Activated T-helper 1 cell treated with anti-CD3 and anti-CD28 coated beads, Interleukin-12 subunit alpha, Interleukin-12 subunit beta, Interleukin-2, Interleukin-4 antibody, amounts not matched to agents 30 ng/mL and 10 ng/mL and 1 ng/mL, durations not matched to agents 14 hours and 24 hours and 36 hours (primary cell): ENCODE results near the gene GPA33. TPM values are rescaled to one million over a fixed set of nuclear protein-coding genes. Genes with fewer than 3 reads are reported as not detected.

Experiments used
- DNase-seq: peaks from one replicate; pipeline ENCODE4 v3.0.0; 2021; ENCODE audit warnings: low spot score
- H3K27ac Mint-ChIP-seq: one replicate; pipeline ENCODE4 v1.8.0; 2021; ENCODE audit warnings: mild to moderate bottlenecking, mixed read lengths
- H3K27me3 Mint-ChIP-seq: one replicate; pipeline ENCODE4 v1.8.0; 2022; ENCODE audit warnings: mild to moderate bottlenecking, moderate library complexity, mixed read lengths; ENCODE audit not compliant: insufficient read depth
- H3K36me3 Mint-ChIP-seq: one replicate; pipeline ENCODE4 v1.8.0; 2021; ENCODE audit warnings: low read depth, mixed read lengths
- H3K4me1 Mint-ChIP-seq: one replicate; pipeline ENCODE4 v1.8.0; 2021; ENCODE audit warnings: low read depth, mixed read lengths
- H3K4me3 Mint-ChIP-seq: one replicate; pipeline ENCODE4 v1.8.0; 2021; ENCODE audit warnings: mild to moderate bottlenecking, moderate library complexity, mixed read lengths
- H3K9me3 Mint-ChIP-seq: one replicate; pipeline ENCODE4 v1.8.0; 2021; ENCODE audit warnings: mixed read lengths
- intact Hi-C: fragments of 100-400 bp; cut with micrococcal nuclease; formaldehyde crosslinking; loops from one replicate; pipeline ENCODE4 v1.15.1; 2024
- total RNA-seq: library from RNA; stranded (reverse); gene quantifications from 2 replicates; pipeline ENCODE4 v1.2.3, GENCODE V29; 2022

Gene GPA33
- total RNA-seq, 1 donor from 2014 or later = 0.08 TPM

DNA sequence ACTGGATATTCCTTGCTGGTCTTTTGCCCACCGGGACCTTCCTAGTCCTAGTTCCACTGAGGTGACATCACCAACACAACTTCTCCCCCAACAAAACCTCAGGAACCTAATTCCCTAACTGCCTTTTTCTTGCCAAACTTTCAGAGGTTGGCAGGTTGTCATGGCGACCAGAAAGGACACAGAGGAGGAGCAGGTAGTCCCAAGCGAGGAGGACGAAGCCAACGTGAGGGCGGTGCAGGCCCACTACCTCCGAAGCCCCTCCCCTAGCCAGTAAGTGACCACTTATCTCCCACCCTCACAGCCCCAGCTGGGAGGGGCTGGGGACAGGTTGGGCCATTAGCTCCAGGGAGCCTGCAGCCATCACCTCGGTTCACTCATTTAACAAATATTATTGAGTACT is 4.5 kb upstream of the GPA33 start:
- no peak overlapping the region for H3K27ac Mint-ChIP-seq
- intact Hi-C loops = no loop called here
- no peaks in the 10 kb centered on the region for H3K27me3 Mint-ChIP-seq
- H3K4me1 Mint-ChIP-seq = peaks cover 10% of the 10 kb centered on the region
- no peaks in the 10 kb centered on the region for H3K36me3 Mint-ChIP-seq
- no peak overlapping the region for H3K4me3 Mint-ChIP-seq
- H3K9me3 Mint-ChIP-seq = peaks cover 4% of the 10 kb centered on the region
- no peak for DNase-seq

- no peak within 1 kb of the TSS for H3K27ac Mint-ChIP-seq
- no peak within 1 kb of the TSS for H3K4me3 Mint-ChIP-seq
- H3K27me3 Mint-ChIP-seq = no peaks in the 10 kb centered on the region
- H3K9me3 Mint-ChIP-seq = no peaks in the 10 kb centered on the region
- DNase-seq = no peak
- H3K4me1 Mint-ChIP-seq = peaks cover 10% of the 10 kb centered on the region
- no peaks in the 10 kb centered on the region for H3K36me3 Mint-ChIP-seq
- intact Hi-C loops = no loop called here
Measured at GRCh38 chr1:167093846-167094516, 3.8 kb upstream of the GPA33 start, which contains the start of gene STYXL2. TSS of gene STYXL2 (plus strand) at chr1:167094075. CDS start at chr1:167094850, 775 bp downstream.

GRCh38 chr1:167092653-167093052 is 2.5 kb upstream of the GPA33 start:
- no peaks in the 10 kb centered on the region for H3K9me3 Mint-ChIP-seq
- H3K27me3 Mint-ChIP-seq = no peaks in the 10 kb centered on the region
- no peak overlapping the region for H3K27ac Mint-ChIP-seq
- peaks cover 10% of the 10 kb centered on the region for H3K4me1 Mint-ChIP-seq
- DNase-seq = no peak
- intact Hi-C loops = no loop called here
- H3K36me3 Mint-ChIP-seq = no peaks in the 10 kb centered on the region
- no peak overlapping the region for H3K4me3 Mint-ChIP-seq

GRCh38 chr1:167089939-167090313 is 251 bp downstream of the GPA33 start:
- no peak for DNase-seq
- Mint-ChIP-seq H3K9me3 (no peaks in the 10 kb centered on the region), H3K27me3 (no peaks in the 10 kb centered on the region), H3K4me1 (peaks cover 10% of the 10 kb centered on the region), H3K27ac (peak overlapping the region; percentile 85), H3K4me3 (peak overlapping the region; percentile 34), H3K36me3 (no peaks in the 10 kb centered on the region)
- intact Hi-C loops = no loop called here

DNA sequence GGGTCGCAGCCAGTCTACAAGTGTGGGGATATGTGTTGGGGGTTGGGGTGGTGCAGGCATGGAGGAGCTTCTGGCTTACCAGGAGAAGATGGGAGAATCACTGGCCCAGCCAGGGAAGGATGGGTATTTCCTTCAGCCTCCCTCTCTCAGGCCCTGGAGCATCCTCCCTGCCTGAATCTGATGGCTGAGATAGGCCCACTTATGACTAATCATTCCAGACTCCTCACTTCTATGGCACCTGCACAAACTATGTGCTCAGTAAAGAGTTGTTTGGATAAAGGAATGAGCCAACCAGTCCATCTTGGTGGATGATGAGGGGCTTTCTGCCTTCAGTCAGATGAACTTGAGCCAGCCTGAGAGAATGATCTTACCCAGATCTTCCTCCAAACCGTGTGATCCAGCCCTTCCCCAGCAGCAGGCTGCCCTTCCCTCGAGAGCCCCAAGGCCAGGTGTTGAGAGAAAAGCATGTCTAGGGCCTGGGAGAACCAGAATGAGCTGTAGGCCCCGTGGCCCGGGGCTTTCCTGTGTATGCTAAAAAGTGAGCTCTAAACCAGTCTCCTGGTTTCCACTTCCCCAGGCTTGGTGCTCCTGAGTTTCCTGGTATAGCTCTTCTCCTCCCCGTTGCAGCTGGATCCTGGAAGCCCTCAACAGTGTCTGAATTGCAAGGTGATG is 1.3 kb downstream of the GPA33 start:
- DNase-seq = no peak
- Mint-ChIP-seq H3K4me3 (no peak overlapping the region), H3K27ac (peak overlapping the region; percentile 9), H3K9me3 (no peaks in the 10 kb centered on the region), H3K27me3 (no peaks in the 10 kb centered on the region), H3K4me1 (peaks cover 10% of the 10 kb centered on the region), H3K36me3 (no peaks in the 10 kb centered on the region)
- intact Hi-C loops = no loop called here

DNA sequence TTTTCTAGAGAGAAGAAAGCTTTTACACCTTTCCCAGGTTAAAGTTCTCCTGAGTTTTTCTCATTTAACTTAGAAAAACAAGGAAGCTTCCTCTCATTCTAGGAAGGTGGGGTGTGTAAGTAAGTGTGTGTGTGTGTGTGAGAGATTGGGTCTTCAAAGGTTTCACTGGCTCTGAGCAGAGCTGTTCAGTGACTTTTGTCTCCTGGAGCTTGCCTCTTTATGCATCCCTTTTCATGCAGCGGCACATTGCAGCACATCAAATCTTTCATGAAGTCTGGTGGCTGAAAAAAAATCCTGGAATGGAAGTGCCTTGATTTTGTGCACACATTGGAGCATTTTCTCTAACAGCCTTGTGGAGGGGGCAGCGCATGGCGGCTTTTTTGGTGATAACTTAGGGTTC is 3.4 kb downstream of the GPA33 start:
- Mint-ChIP-seq H3K27ac (no peak overlapping the region), H3K27me3 (no peaks in the 10 kb centered on the region), H3K9me3 (no peaks in the 10 kb centered on the region), H3K36me3 (no peaks in the 10 kb centered on the region), H3K4me3 (no peak overlapping the region), H3K4me1 (peaks cover 10% of the 10 kb centered on the region)
- intact Hi-C loops = no loop called here
- DNase-seq = no peak

GRCh38 chr1:167086033-167086432 is 4.1 kb downstream of the GPA33 start:
- H3K36me3 Mint-ChIP-seq = peaks cover 2% of the 10 kb centered on the region
- peaks cover 10% of the 10 kb centered on the region for H3K4me1 Mint-ChIP-seq
- intact Hi-C loops = no loop called here
- no peaks in the 10 kb centered on the region for H3K27me3 Mint-ChIP-seq
- H3K9me3 Mint-ChIP-seq = no peaks in the 10 kb centered on the region
- no peak for DNase-seq
- H3K27ac Mint-ChIP-seq = no peak overlapping the region
- no peak overlapping the region for H3K4me3 Mint-ChIP-seq

GRCh38 chr1:167084757-167085156 is 5.4 kb downstream of the GPA33 start:
- Mint-ChIP-seq H3K4me3 (no peak overlapping the region), H3K27me3 (peaks cover 7% of the 10 kb centered on the region), H3K27ac (no peak overlapping the region), H3K4me1 (no peaks in the 10 kb centered on the region), H3K9me3 (no peaks in the 10 kb centered on the region), H3K36me3 (peaks cover 2% of the 10 kb centered on the region)
- no peak for DNase-seq
- intact Hi-C loops = loop anchor here (2.0 kb wide), 1 partner anchor 18 kb away; no protein-coding TSS in a partner anchor

- intact Hi-C loops = loop anchor here (2.0 kb wide), 1 partner anchor 19 kb away; no protein-coding TSS in a partner anchor
- DNase-seq = no peak
- Mint-ChIP-seq H3K27me3 (peaks cover 8% of the 10 kb centered on the region), H3K4me1 (no peaks in the 10 kb centered on the region), H3K4me3 (no peak overlapping the region), H3K9me3 (no peaks in the 10 kb centered on the region), H3K27ac (no peak overlapping the region), H3K36me3 (peaks cover 2% of the 10 kb centered on the region)
Measured at GRCh38 chr1:167083871-167084270, 6.3 kb downstream of the GPA33 start.

DNA sequence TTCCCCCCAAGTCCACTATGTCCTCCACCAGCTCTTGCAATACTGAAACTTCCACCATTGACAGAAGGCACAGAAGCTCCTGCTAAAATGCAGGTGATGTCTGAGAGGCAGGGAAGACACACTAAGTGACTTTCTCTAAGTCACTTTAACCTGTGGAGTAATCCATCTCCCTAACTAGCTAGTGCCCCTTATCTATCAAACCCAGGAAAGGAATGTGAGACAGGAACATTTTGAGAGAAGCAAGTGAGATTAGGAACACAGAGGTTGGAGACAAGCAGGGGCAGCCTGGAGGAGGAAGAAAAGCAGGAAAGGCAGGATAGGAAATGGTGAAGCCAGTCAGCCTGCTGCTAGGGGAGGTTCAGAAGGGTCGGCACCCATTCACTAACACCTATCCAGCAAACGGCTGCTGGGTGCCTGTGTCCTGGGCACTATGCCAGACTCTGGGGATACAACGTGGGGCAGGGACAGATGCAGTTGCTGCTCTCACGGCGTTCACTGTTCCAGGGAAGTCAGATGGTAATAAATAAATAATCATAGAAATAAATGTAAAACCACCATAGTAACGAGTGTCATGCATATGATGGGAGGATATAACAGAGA is 7.0 kb downstream of the GPA33 start:
- Mint-ChIP-seq H3K9me3 (no peaks in the 10 kb centered on the region), H3K4me1 (no peaks in the 10 kb centered on the region), H3K4me3 (no peak overlapping the region), H3K36me3 (peaks cover 2% of the 10 kb centered on the region), H3K27ac (no peak overlapping the region), H3K27me3 (peaks cover 9% of the 10 kb centered on the region)
- intact Hi-C loops = no loop called here
- DNase-seq = no peak

DNA sequence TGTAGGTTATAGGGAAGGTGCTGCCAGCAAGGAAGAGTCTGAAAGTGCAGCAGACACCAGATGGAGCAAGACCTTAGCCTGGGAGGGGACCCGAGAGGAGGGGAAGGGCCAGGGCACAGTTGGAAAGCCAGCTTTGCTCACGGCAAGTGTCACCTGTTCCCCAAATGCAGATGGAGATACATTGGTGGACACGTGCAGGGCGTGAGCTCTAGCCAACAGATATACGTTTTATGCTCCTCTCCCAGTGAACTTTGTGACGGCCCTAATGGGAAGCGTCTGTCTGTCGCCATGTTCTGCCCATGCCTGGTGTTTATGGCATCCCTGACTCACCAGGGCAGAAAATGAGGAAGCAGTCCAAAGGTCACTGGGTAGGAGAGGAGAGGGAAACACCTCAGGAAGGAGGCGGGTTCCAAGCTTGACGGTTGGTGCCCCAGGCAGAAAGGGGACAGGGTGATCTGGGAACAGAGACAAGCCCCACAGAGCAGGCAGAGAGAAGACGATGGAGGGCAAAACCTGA is 7.6 kb downstream of the GPA33 start:
- intact Hi-C loops = no loop called here
- no peaks in the 10 kb centered on the region for H3K4me1 Mint-ChIP-seq
- H3K36me3 Mint-ChIP-seq = peaks cover 2% of the 10 kb centered on the region
- H3K9me3 Mint-ChIP-seq = no peaks in the 10 kb centered on the region
- H3K4me3 Mint-ChIP-seq = no peak overlapping the region
- no peak for DNase-seq
- H3K27ac Mint-ChIP-seq = no peak overlapping the region
- H3K27me3 Mint-ChIP-seq = peaks cover 9% of the 10 kb centered on the region

DNA sequence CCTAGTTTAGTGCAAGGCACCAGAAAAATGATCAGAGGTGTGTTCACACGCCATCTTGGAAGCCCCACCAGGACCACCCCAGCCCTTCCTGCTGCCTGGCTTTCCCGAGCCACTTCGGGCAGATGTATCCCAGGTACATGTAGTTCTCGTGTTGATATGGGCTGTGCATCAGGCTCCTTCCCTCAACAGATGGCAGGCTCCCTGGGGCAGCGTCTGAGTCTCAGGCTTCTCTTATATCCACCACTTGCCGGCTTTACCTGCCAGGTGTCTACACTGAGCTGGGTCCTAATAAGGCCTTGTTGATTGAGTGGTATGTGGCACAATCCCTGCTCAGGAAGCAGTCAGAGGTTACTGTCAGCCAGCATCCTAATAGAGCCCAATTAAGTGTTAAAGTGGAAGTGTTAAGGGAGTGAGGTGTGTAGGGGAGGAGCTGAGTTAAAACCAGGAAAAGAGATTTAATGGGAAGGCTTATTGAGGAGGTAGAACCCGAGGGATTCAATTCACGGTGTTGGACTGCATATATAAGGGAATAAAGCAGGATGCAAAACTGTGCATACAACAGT is 8.5 kb downstream of the GPA33 start:
- no peaks in the 10 kb centered on the region for H3K9me3 Mint-ChIP-seq
- DNase-seq = no peak
- peaks cover 2% of the 10 kb centered on the region for H3K36me3 Mint-ChIP-seq
- H3K4me1 Mint-ChIP-seq = no peaks in the 10 kb centered on the region
- intact Hi-C loops = no loop called here
- H3K4me3 Mint-ChIP-seq = no peak overlapping the region
- no peak overlapping the region for H3K27ac Mint-ChIP-seq
- peaks cover 11% of the 10 kb centered on the region for H3K27me3 Mint-ChIP-seq

DNA sequence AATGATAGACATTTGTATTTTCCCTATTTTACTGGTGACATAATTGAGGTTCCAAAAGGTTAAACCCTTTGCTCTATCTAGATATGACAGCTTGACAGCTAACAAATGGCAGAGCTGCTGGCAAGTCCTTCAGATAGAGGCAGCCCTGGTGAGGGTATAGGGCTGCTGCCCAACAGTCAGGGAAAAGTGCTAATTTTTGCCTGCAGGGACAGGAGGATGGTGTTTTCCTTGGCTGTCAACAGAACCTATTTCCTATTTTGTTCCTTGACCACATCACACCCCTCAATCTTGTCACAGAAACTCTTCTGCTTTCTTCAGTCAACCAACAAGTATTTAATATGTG is 12.3 kb downstream of the GPA33 start:
- no peak for DNase-seq
- H3K4me3 Mint-ChIP-seq = no peak overlapping the region
- peaks cover 12% of the 10 kb centered on the region for H3K4me1 Mint-ChIP-seq
- intact Hi-C loops = no loop called here
- no peaks in the 10 kb centered on the region for H3K9me3 Mint-ChIP-seq
- H3K27me3 Mint-ChIP-seq = peaks cover 11% of the 10 kb centered on the region
- H3K27ac Mint-ChIP-seq = no peak overlapping the region
- peaks cover 2% of the 10 kb centered on the region for H3K36me3 Mint-ChIP-seq
